OCI-LY3 (cell line): ENCODE results near the gene KHDC4.
A peak's percentile ranks its signal among the peaks of the same experiment; 100 is the strongest.

Source experiments
- CTCF ChIP-seq: fragments of 200-600, 300-600 bp; sonication (generic); IDR thresholded peaks from 2 replicates; pipeline ENCODE4 v1.5.1; 2014; ENCODE audit warnings: antibody characterized with exemption, low read length, low read depth
- EZH2phosphoT487 ChIP-seq: fragments of 200-600 bp; shearing (Covaris generic); IDR thresholded peaks from 2 replicates; pipeline ENCODE4 v1.6.1; 2018; ENCODE audit warnings: antibody characterized with exemption, mixed run types, low read depth

GRCh38 chr1:155934097-155934935, at the start of gene KHDC4:
- TF ChIP-seq CTCF (peak; percentile 20; the same call in 1 of the 2 replicates), EZH2phosphoT487 (no peak)
